ENCODE data around the gene LTBP2. TPM values are rescaled to one million over a fixed set of nuclear protein-coding genes. Genes with fewer than 3 reads are reported as not detected.

The LTBP2 gene
- total and polyA plus RNA-seq, 5 donors from 2014 or later = 0.02 to 0.54 (median 0.17) TPM

- Mint-ChIP-seq H3K36me3 (no peaks in the 10 kb centered on the region), H3K27me3 (peaks cover 5% of the 10 kb centered on the region), H3K9me3 (peaks cover 0 to 1% (median 0%) of the 10 kb centered on the region in 7 donors), H3K4me3 (no peak overlapping the region), H3K4me1 (peaks cover 0 to 4% (median 0%) of the 10 kb centered on the region in 4 donors), H3K27ac (no peak overlapping the region)
- Histone ChIP-seq H3K4me3 (ENCODE audit: low read depth, low read length) (no peak overlapping the region), H3K36me3 (ENCODE audit: control insufficient read depth, insufficient read depth, low read length) (no peaks in the 10 kb centered on the region), H3K27me3 (ENCODE audit: control insufficient read depth, insufficient read depth, low read length) (no peaks in the 10 kb centered on the region), H3K27ac (ENCODE audit: insufficient read depth, low read length, poor library complexity, severe bottlenecking) (no peak overlapping the region), H3K4me1 (ENCODE audit: control insufficient read depth, insufficient read depth, low read length, poor library complexity, severe bottlenecking) (no peaks in the 10 kb centered on the region), H3K9me3 (ENCODE audit: control insufficient read depth in 2 of 2, low read length in 2 of 2) (no peaks in the 10 kb centered on the region)
- DNase-seq = no peak
- ATAC-seq (ENCODE audit: low read depth in 2 of 2) = peak in 1 of 2 donors; percentile 13
Measured at GRCh38 chr14:74550071-74550470, 62.0 kb downstream of the LTBP2 start.

- peaks cover 0 to 4% (median 0%) of the 10 kb centered on the region in 4 donors for H3K4me1 Mint-ChIP-seq
- no peak overlapping the region for H3K4me3 ChIP-seq (ENCODE audit: low read depth, low read length)
- no peak overlapping the region for H3K27ac ChIP-seq (ENCODE audit: insufficient read depth, low read length, poor library complexity, severe bottlenecking)
- H3K27ac Mint-ChIP-seq = no peak overlapping the region
- H3K36me3 ChIP-seq (ENCODE audit: control insufficient read depth, insufficient read depth, low read length) = no peaks in the 10 kb centered on the region
- no peak for DNase-seq
- no peaks in the 10 kb centered on the region for H3K27me3 ChIP-seq (ENCODE audit: control insufficient read depth, insufficient read depth, low read length)
- H3K9me3 ChIP-seq (ENCODE audit: control insufficient read depth in 2 of 2, low read length in 2 of 2) = no peaks in the 10 kb centered on the region
- peaks cover 9% of the 10 kb centered on the region for H3K27me3 Mint-ChIP-seq
- no peak overlapping the region for H3K4me3 Mint-ChIP-seq
- ATAC-seq (ENCODE audit: low read depth in 2 of 2) = no peak
- peaks cover 0 to 1% (median 0%) of the 10 kb centered on the region in 7 donors for H3K9me3 Mint-ChIP-seq
- no peaks in the 10 kb centered on the region for H3K4me1 ChIP-seq (ENCODE audit: control insufficient read depth, insufficient read depth, low read length, poor library complexity, severe bottlenecking)
- no peaks in the 10 kb centered on the region for H3K36me3 Mint-ChIP-seq
Measured at GRCh38 chr14:74549588-74549987, 62.4 kb downstream of the LTBP2 start.

- ATAC-seq (ENCODE audit: low read depth in 2 of 2) = no peak
- Histone ChIP-seq H3K27ac (ENCODE audit: insufficient read depth, low read length, poor library complexity, severe bottlenecking) (no peak overlapping the region), H3K36me3 (ENCODE audit: control insufficient read depth, insufficient read depth, low read length) (no peaks in the 10 kb centered on the region), H3K4me1 (ENCODE audit: control insufficient read depth, insufficient read depth, low read length, poor library complexity, severe bottlenecking) (no peaks in the 10 kb centered on the region), H3K27me3 (ENCODE audit: control insufficient read depth, insufficient read depth, low read length) (no peaks in the 10 kb centered on the region), H3K4me3 (ENCODE audit: low read depth, low read length) (no peak overlapping the region), H3K9me3 (ENCODE audit: control insufficient read depth in 2 of 2, low read length in 2 of 2) (no peaks in the 10 kb centered on the region)
- Mint-ChIP-seq H3K4me3 (no peak overlapping the region), H3K4me1 (no peaks in the 10 kb centered on the region), H3K27me3 (peaks cover 11% of the 10 kb centered on the region), H3K9me3 (peaks cover 0 to 1% (median 0%) of the 10 kb centered on the region in 7 donors), H3K27ac (no peak overlapping the region), H3K36me3 (no peaks in the 10 kb centered on the region)
- no peak for DNase-seq
Measured at GRCh38 chr14:74548881-74549280, 63.2 kb downstream of the LTBP2 start.

GRCh38 chr14:74547331-74547927 is 64.6 kb downstream of the LTBP2 start:
- Mint-ChIP-seq H3K36me3 (no peaks in the 10 kb centered on the region), H3K9me3 (peaks cover 0 to 1% (median 0%) of the 10 kb centered on the region in 7 donors), H3K27me3 (peaks cover 11% of the 10 kb centered on the region), H3K27ac (no peak overlapping the region), H3K4me3 (no peak overlapping the region), H3K4me1 (no peaks in the 10 kb centered on the region)
- DNase-seq (no peak), ATAC-seq (ENCODE audit: low read depth in 2 of 2) (no peak)
- Histone ChIP-seq H3K4me3 (ENCODE audit: low read depth, low read length) (no peak overlapping the region), H3K9me3 (ENCODE audit: control insufficient read depth in 2 of 2, low read length in 2 of 2) (no peaks in the 10 kb centered on the region), H3K27ac (ENCODE audit: insufficient read depth, low read length, poor library complexity, severe bottlenecking) (no peak overlapping the region), H3K4me1 (ENCODE audit: control insufficient read depth, insufficient read depth, low read length, poor library complexity, severe bottlenecking) (no peaks in the 10 kb centered on the region), H3K36me3 (ENCODE audit: control insufficient read depth, insufficient read depth, low read length) (no peaks in the 10 kb centered on the region), H3K27me3 (ENCODE audit: control insufficient read depth, insufficient read depth, low read length) (no peaks in the 10 kb centered on the region)

GRCh38 chr14:74546416-74546815 is 65.6 kb downstream of the LTBP2 start:
- Mint-ChIP-seq H3K27me3 (peaks cover 11% of the 10 kb centered on the region), H3K36me3 (no peaks in the 10 kb centered on the region), H3K27ac (no peak overlapping the region), H3K9me3 (peaks cover 0 to 1% (median 0%) of the 10 kb centered on the region in 7 donors), H3K4me3 (no peak overlapping the region), H3K4me1 (no peaks in the 10 kb centered on the region)
- Histone ChIP-seq H3K4me3 (ENCODE audit: low read depth, low read length) (no peak overlapping the region), H3K27me3 (ENCODE audit: control insufficient read depth, insufficient read depth, low read length) (no peaks in the 10 kb centered on the region), H3K4me1 (ENCODE audit: control insufficient read depth, insufficient read depth, low read length, poor library complexity, severe bottlenecking) (no peaks in the 10 kb centered on the region), H3K9me3 (ENCODE audit: control insufficient read depth in 2 of 2, low read length in 2 of 2) (no peaks in the 10 kb centered on the region), H3K27ac (ENCODE audit: insufficient read depth, low read length, poor library complexity, severe bottlenecking) (no peak overlapping the region), H3K36me3 (ENCODE audit: control insufficient read depth, insufficient read depth, low read length) (no peaks in the 10 kb centered on the region)
- no peak for DNase-seq
- no peak for ATAC-seq (ENCODE audit: low read depth in 2 of 2)

- Histone ChIP-seq H3K4me1 (ENCODE audit: control insufficient read depth, insufficient read depth, low read length, poor library complexity, severe bottlenecking) (no peaks in the 10 kb centered on the region), H3K9me3 (ENCODE audit: control insufficient read depth in 2 of 2, low read length in 2 of 2) (no peaks in the 10 kb centered on the region), H3K27ac (ENCODE audit: insufficient read depth, low read length, poor library complexity, severe bottlenecking) (no peak overlapping the region), H3K36me3 (ENCODE audit: control insufficient read depth, insufficient read depth, low read length) (no peaks in the 10 kb centered on the region), H3K4me3 (ENCODE audit: low read depth, low read length) (no peak overlapping the region), H3K27me3 (ENCODE audit: control insufficient read depth, insufficient read depth, low read length) (no peaks in the 10 kb centered on the region)
- H3K27me3 Mint-ChIP-seq = peaks cover 11% of the 10 kb centered on the region
- no peak for DNase-seq
- no peaks in the 10 kb centered on the region for H3K4me1 Mint-ChIP-seq
- no peak for ATAC-seq (ENCODE audit: low read depth in 2 of 2)
- peaks cover 0 to 1% (median 0%) of the 10 kb centered on the region in 7 donors for H3K9me3 Mint-ChIP-seq
- no peaks in the 10 kb centered on the region for H3K36me3 Mint-ChIP-seq
- no peak overlapping the region for H3K27ac Mint-ChIP-seq
- no peak overlapping the region for H3K4me3 Mint-ChIP-seq
Measured at GRCh38 chr14:74545386-74545785, 66.7 kb downstream of the LTBP2 start.

- H3K4me1 Mint-ChIP-seq = no peaks in the 10 kb centered on the region
- Histone ChIP-seq H3K36me3 (ENCODE audit: control insufficient read depth, insufficient read depth, low read length) (no peaks in the 10 kb centered on the region), H3K9me3 (ENCODE audit: control insufficient read depth in 2 of 2, low read length in 2 of 2) (no peaks in the 10 kb centered on the region), H3K4me3 (ENCODE audit: low read depth, low read length) (no peak overlapping the region), H3K4me1 (ENCODE audit: control insufficient read depth, insufficient read depth, low read length, poor library complexity, severe bottlenecking) (no peaks in the 10 kb centered on the region), H3K27ac (ENCODE audit: insufficient read depth, low read length, poor library complexity, severe bottlenecking) (no peak overlapping the region), H3K27me3 (ENCODE audit: control insufficient read depth, insufficient read depth, low read length) (no peaks in the 10 kb centered on the region)
- H3K9me3 Mint-ChIP-seq = peaks cover 0 to 1% (median 0%) of the 10 kb centered on the region in 7 donors
- H3K27me3 Mint-ChIP-seq = peaks cover 11% of the 10 kb centered on the region
- DNase-seq = no peak
- H3K36me3 Mint-ChIP-seq = no peaks in the 10 kb centered on the region
- no peak overlapping the region for H3K4me3 Mint-ChIP-seq
- no peak for ATAC-seq (ENCODE audit: low read depth in 2 of 2)
- H3K27ac Mint-ChIP-seq = no peak overlapping the region
Measured at GRCh38 chr14:74543771-74544438, 68.1 kb downstream of the LTBP2 start.
